HEK293 (cell line): Measurements from ENCODE around the gene EFNA2.

Experiments
- GLIS1 ChIP-seq: fragments of 450-650 bp; formaldehyde crosslinking; IDR thresholded peaks from 2 replicates; pipeline ENCODE4 v1.5.1; 2016; ENCODE audit warnings: missing biosample characterization, missing genetic modification characterization
- KLF16 ChIP-seq: fragments of 450-650 bp; formaldehyde crosslinking; IDR thresholded peaks from 2 replicates; pipeline ENCODE4 v1.5.1; 2017; ENCODE audit warnings: missing biosample characterization, missing genetic modification characterization
- MEIS1 ChIP-seq: sonication (generic); formaldehyde crosslinking; IDR thresholded peaks from 2 replicates; pipeline ENCODE4 v1.8.1; 2022; ENCODE audit warnings: missing genetic modification reagents, mild to moderate bottlenecking, borderline replicate concordance
- MZF1 ChIP-seq: fragments of 450-650 bp; formaldehyde crosslinking; IDR thresholded peaks from 2 replicates; pipeline ENCODE4 v1.5.1; 2017; ENCODE audit warnings: missing biosample characterization, missing genetic modification characterization, borderline replicate concordance
- REPIN1 ChIP-seq: fragments of 450-650 bp; formaldehyde crosslinking; IDR thresholded peaks from 2 replicates; pipeline ENCODE4 v1.5.1; 2017; ENCODE audit warnings: missing biosample characterization, missing genetic modification characterization, low read depth
- SP2 ChIP-seq: fragments of 450-650 bp; formaldehyde crosslinking; IDR thresholded peaks from 2 replicates; pipeline ENCODE4 v1.5.1; 2016; ENCODE audit warnings: missing biosample characterization, missing genetic modification characterization
- ZBTB48 ChIP-seq: fragments of 450-650 bp; formaldehyde crosslinking; IDR thresholded peaks from 2 replicates; pipeline ENCODE4 v1.5.1; 2016; ENCODE audit warnings: missing biosample characterization, missing genetic modification characterization
- ZBTB7A ChIP-seq: fragments of 450-650 bp; formaldehyde crosslinking; IDR thresholded peaks from 2 replicates; pipeline ENCODE4 v1.5.1; 2016; ENCODE audit warnings: low read depth, missing biosample characterization, missing genetic modification characterization
- ZNF155 ChIP-seq: fragments of 450-650 bp; formaldehyde crosslinking; IDR thresholded peaks from 2 replicates; pipeline ENCODE4 v1.5.1; 2016; ENCODE audit warnings: missing biosample characterization, missing genetic modification characterization
- ZNF184 ChIP-seq: fragments of 450-650 bp; IDR thresholded peaks from 2 replicates; pipeline ENCODE4 v1.5.1; 2018; ENCODE audit warnings: missing biosample characterization, mild to moderate bottlenecking, missing genetic modification characterization
- ZNF223 ChIP-seq: fragments of 450-650 bp; formaldehyde crosslinking; IDR thresholded peaks from 2 replicates; pipeline ENCODE4 v1.5.1; 2016; ENCODE audit warnings: missing biosample characterization, missing genetic modification characterization
- ZNF366 ChIP-seq: fragments of 450-650 bp; formaldehyde crosslinking; conservative IDR thresholded peaks from 2 replicates; pipeline ENCODE4 v1.5.1; 2016; ENCODE audit warnings: missing biosample characterization, missing genetic modification characterization
- ZNF48 ChIP-seq: fragments of 450-650 bp; formaldehyde crosslinking; IDR thresholded peaks from 2 replicates; pipeline ENCODE4 v1.5.1; 2016; ENCODE audit warnings: missing biosample characterization, missing genetic modification characterization
- ZNF514 ChIP-seq: fragments of 450-650 bp; formaldehyde crosslinking; IDR thresholded peaks from 2 replicates; pipeline ENCODE4 v1.5.1; 2016; ENCODE audit warnings: missing biosample characterization, missing genetic modification characterization
- ZNF521 ChIP-seq: fragments of 450-650 bp; formaldehyde crosslinking; IDR thresholded peaks from 2 replicates; pipeline ENCODE4 v1.5.1; 2017; ENCODE audit warnings: missing biosample characterization, mild to moderate bottlenecking, missing genetic modification characterization
- ZNF530 ChIP-seq: fragments of 450-650 bp; formaldehyde crosslinking; IDR thresholded peaks from 2 replicates; pipeline ENCODE4 v1.5.1; 2016; ENCODE audit warnings: low read depth, missing biosample characterization, missing genetic modification characterization
- ZNF768 ChIP-seq: fragments of 450-650 bp; formaldehyde crosslinking; IDR thresholded peaks from 2 replicates; pipeline ENCODE4 v1.5.1; 2018; ENCODE audit warnings: missing biosample characterization, mild to moderate bottlenecking, missing genetic modification characterization
- ZNF843 ChIP-seq: fragments of 450-650 bp; formaldehyde crosslinking; IDR thresholded peaks from 2 replicates; pipeline ENCODE4 v1.5.1; 2016; ENCODE audit warnings: missing biosample characterization, missing genetic modification characterization
- TF ChIP-seq, protein P1 (sequence below): sonication (generic); formaldehyde crosslinking; IDR thresholded peaks from 2 replicates; pipeline ENCODE4 v1.8.1; 2022; ENCODE audit warnings: mild to moderate bottlenecking, moderate library complexity, missing genetic modification reagents
- TF ChIP-seq, protein P2 (sequence below): fragments of 450-650 bp; formaldehyde crosslinking; IDR thresholded peaks from 2 replicates; pipeline ENCODE4; 2016; ENCODE audit warnings: missing biosample characterization, missing genetic modification characterization
- TF ChIP-seq, protein P3 (sequence below): fragments of 450-650 bp; IDR thresholded peaks from 2 replicates; pipeline ENCODE4 v1.5.1; 2018; ENCODE audit warnings: missing biosample characterization, missing genetic modification characterization
- TF ChIP-seq, protein P4 (sequence below): fragments of 450-650 bp; formaldehyde crosslinking; IDR thresholded peaks from 2 replicates; pipeline ENCODE4 v1.5.1; 2016; ENCODE audit warnings: missing biosample characterization, missing genetic modification characterization
- TF ChIP-seq, protein P5 (sequence below): fragments of 450-650 bp; formaldehyde crosslinking; optimal IDR thresholded peaks from 2 replicates; pipeline ENCODE3; 2016; ENCODE audit warnings: missing biosample characterization, mild to moderate bottlenecking, missing genetic modification characterization
- TF ChIP-seq, protein P6 (sequence below): fragments of 450-650 bp; formaldehyde crosslinking; IDR thresholded peaks from 2 replicates; pipeline ENCODE4 v1.5.1; 2016; ENCODE audit warnings: missing biosample characterization, missing genetic modification characterization
- TF ChIP-seq, protein P7 (sequence below): fragments of 450-650 bp; formaldehyde crosslinking; IDR thresholded peaks from 2 replicates; pipeline ENCODE4 v1.5.1; 2017; ENCODE audit warnings: missing biosample characterization, missing genetic modification characterization
- TF ChIP-seq, protein P8 (sequence below): fragments of 450-650 bp; formaldehyde crosslinking; IDR thresholded peaks from 2 replicates; pipeline ENCODE4 v1.5.1; 2016; ENCODE audit warnings: missing biosample characterization, missing genetic modification characterization

EFNA2 gene

DNA sequence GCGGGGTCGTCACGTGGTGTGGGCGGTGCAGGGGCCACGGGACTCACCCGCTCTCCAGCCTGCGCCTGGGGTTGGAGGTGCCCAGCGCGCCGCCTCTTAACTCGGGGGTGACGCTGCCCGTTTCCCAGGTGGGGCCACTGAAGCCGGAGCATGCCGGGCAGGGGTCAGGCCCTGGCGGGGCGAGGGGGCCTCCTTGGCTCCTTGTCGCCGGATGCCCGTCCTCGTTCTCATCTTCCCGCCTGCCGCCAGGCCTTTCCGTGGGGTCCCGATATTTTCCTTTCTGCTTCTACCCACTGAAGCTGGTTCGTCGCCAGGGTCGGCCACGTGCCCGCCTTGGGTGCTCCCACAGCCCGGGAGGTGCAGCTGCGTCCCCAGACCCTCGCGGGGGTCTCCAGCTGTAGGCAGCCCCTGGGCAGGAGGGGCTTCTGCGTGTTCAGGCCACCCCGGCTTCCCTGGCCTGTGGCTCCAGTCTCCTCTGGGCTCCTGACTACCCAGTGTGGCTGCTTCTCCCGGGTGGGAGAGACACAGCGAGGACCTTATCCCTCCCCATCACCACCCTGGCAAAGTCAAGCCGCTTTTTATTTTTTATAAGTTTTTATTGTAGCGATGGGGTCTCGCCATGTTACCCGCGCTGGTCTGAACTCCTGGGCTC, 9.6 kb upstream of the EFNA2 start (continued):
- TF ChIP-seq, protein P1, sequence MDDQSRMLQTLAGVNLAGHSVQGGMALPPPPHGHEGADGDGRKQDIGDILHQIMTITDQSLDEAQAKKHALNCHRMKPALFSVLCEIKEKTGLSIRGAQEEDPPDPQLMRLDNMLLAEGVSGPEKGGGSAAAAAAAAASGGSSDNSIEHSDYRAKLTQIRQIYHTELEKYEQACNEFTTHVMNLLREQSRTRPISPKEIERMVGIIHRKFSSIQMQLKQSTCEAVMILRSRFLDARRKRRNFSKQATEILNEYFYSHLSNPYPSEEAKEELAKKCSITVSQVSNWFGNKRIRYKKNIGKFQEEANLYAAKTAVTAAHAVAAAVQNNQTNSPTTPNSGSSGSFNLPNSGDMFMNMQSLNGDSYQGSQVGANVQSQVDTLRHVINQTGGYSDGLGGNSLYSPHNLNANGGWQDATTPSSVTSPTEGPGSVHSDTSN (CRISPR knock-in tag) = no peak
- TF ChIP-seq ZNF768 (tag by site-specific recombination) (no peak), ZNF223 (no peak), SP2 (tag by site-specific recombination) (peak; percentile 47; the same call in 1 of the 2 replicates), ZNF514 (no peak), ZNF366 (tag by site-specific recombination) (no peak; the same call in 1 of the 2 replicates), ZBTB48 (tag by site-specific recombination) (no peak; the same call in 1 of the 2 replicates), GLIS1 (tag by site-specific recombination) (peak; percentile 62), ZNF521 (tag by site-specific recombination) (no peak), REPIN1 (no peak), ZNF155 (tag by site-specific recombination) (no peak), ZBTB7A (tag by site-specific recombination) (peak; percentile 81), ZNF184 (tag by site-specific recombination) (no peak), MZF1 (tag by site-specific recombination) (no peak), KLF16 (tag by site-specific recombination) (peak; percentile 92; the same call in 1 of the 2 replicates), ZNF530 (tag by site-specific recombination) (no peak), ZNF48 (tag by site-specific recombination) (no peak), ZNF843 (no peak), MEIS1 (no peak)
- TF ChIP-seq, protein P2, sequence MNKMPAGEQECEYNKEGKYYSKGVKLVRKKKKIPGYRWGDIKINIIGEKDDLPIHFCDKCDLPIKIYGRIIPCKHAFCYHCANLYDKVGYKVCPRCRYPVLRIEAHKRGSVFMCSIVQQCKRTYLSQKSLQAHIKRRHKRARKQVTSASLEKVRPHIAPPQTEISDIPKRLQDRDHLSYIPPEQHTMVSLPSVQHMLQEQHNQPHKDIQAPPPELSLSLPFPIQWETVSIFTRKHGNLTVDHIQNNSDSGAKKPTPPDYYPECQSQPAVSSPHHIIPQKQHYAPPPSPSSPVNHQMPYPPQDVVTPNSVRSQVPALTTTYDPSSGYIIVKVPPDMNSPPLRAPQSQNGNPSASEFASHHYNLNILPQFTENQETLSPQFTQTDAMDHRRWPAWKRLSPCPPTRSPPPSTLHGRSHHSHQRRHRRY (tag by site-specific recombination) = no peak
- TF ChIP-seq, protein P3, sequence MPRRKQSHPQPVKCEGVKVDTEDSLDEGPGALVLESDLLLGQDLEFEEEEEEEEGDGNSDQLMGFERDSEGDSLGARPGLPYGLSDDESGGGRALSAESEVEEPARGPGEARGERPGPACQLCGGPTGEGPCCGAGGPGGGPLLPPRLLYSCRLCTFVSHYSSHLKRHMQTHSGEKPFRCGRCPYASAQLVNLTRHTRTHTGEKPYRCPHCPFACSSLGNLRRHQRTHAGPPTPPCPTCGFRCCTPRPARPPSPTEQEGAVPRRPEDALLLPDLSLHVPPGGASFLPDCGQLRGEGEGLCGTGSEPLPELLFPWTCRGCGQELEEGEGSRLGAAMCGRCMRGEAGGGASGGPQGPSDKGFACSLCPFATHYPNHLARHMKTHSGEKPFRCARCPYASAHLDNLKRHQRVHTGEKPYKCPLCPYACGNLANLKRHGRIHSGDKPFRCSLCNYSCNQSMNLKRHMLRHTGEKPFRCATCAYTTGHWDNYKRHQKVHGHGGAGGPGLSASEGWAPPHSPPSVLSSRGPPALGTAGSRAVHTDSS (tag by site-specific recombination) = no peak
- TF ChIP-seq, protein P4, sequence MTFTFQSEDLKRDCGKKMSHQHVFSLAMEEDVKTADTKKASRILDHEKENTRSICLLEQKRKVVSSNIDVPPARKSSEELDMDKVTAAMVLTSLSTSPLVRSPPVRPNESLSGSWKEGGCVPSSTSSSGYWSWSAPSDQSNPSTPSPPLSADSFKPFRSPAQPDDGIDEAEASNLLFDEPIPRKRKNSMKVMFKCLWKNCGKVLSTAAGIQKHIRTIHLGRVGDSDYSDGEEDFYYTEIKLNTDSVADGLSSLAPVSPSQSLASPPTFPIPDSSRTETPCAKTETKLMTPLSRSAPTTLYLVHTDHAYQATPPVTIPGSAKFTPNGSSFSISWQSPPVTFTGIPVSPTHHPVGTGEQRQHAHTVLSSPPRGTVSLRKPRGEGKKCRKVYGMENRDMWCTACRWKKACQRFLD (tag by site-specific recombination) = no peak
- TF ChIP-seq, protein P5, sequence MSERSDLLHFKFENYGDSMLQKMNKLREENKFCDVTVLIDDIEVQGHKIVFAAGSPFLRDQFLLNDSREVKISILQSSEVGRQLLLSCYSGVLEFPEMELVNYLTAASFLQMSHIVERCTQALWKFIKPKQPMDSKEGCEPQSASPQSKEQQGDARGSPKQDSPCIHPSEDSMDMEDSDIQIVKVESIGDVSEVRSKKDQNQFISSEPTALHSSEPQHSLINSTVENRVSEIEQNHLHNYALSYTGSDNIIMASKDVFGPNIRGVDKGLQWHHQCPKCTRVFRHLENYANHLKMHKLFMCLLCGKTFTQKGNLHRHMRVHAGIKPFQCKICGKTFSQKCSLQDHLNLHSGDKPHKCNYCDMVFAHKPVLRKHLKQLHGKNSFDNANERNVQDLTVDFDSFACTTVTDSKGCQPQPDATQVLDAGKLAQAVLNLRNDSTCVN (tag by site-specific recombination) = peak; percentile 54
- TF ChIP-seq, protein P6, sequence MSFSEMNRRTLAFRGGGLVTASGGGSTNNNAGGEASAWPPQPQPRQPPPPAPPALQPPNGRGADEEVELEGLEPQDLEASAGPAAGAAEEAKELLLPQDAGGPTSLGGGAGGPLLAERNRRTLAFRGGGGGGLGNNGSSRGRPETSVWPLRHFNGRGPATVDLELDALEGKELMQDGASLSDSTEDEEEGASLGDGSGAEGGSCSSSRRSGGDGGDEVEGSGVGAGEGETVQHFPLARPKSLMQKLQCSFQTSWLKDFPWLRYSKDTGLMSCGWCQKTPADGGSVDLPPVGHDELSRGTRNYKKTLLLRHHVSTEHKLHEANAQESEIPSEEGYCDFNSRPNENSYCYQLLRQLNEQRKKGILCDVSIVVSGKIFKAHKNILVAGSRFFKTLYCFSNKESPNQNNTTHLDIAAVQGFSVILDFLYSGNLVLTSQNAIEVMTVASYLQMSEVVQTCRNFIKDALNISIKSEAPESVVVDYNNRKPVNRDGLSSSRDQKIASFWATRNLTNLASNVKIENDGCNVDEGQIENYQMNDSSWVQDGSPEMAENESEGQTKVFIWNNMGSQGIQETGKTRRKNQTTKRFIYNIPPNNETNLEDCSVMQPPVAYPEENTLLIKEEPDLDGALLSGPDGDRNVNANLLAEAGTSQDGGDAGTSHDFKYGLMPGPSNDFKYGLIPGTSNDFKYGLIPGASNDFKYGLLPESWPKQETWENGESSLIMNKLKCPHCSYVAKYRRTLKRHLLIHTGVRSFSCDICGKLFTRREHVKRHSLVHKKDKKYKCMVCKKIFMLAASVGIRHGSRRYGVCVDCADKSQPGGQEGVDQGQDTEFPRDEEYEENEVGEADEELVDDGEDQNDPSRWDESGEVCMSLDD = peak; percentile 69; the same call in 1 of the 2 replicates
- TF ChIP-seq, protein P7, sequence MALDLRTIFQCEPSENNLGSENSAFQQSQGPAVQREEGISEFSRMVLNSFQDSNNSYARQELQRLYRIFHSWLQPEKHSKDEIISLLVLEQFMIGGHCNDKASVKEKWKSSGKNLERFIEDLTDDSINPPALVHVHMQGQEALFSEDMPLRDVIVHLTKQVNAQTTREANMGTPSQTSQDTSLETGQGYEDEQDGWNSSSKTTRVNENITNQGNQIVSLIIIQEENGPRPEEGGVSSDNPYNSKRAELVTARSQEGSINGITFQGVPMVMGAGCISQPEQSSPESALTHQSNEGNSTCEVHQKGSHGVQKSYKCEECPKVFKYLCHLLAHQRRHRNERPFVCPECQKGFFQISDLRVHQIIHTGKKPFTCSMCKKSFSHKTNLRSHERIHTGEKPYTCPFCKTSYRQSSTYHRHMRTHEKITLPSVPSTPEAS = no peak
- TF ChIP-seq, protein P8, sequence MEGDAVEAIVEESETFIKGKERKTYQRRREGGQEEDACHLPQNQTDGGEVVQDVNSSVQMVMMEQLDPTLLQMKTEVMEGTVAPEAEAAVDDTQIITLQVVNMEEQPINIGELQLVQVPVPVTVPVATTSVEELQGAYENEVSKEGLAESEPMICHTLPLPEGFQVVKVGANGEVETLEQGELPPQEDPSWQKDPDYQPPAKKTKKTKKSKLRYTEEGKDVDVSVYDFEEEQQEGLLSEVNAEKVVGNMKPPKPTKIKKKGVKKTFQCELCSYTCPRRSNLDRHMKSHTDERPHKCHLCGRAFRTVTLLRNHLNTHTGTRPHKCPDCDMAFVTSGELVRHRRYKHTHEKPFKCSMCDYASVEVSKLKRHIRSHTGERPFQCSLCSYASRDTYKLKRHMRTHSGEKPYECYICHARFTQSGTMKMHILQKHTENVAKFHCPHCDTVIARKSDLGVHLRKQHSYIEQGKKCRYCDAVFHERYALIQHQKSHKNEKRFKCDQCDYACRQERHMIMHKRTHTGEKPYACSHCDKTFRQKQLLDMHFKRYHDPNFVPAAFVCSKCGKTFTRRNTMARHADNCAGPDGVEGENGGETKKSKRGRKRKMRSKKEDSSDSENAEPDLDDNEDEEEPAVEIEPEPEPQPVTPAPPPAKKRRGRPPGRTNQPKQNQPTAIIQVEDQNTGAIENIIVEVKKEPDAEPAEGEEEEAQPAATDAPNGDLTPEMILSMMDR (tag by site-specific recombination) = no peak
